ENCODE data around the gene SREK1. TPM values are rescaled to one million over a fixed set of nuclear protein-coding genes. Genes with fewer than 3 reads are reported as not detected.

Gene SREK1
- total RNA-seq, 1 experiment from 2014 or later = 38.4 TPM

DNA sequence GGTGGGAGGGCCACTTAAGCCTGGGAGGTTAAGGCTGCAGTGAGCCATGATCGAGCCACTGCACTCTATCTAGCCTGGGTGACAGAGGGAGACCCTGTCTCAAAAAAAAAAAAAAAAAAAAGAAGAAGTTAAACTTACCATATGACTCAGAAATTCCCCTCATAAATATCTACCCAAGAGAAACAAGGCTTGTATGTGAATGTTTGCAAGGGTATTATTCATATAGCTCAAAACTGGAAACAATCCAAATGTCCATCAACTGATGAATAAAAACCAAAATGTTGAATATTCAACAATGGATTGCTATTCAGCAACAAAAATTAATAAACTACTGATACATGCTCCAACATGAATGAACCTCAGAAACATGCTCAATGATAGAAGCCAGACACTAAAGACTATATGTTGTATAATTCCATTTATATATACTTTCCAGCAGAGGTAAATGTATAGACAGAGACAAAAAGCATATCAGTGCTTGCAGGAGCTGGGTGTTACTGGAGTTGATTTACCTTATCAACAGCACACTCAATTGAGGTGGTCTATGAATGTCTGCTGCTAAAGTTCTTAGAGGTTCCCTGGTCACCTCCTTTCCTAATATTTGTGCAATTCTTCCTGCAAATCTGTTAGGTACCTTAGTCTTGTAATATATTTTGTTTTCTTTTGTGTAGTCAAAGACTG is 5.3 kb upstream of the SREK1 start (continued):
- TF ChIP-seq, protein P1, sequence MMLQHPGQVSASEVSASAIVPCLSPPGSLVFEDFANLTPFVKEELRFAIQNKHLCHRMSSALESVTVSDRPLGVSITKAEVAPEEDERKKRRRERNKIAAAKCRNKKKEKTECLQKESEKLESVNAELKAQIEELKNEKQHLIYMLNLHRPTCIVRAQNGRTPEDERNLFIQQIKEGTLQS (CRISPR knock-in tag; conservative IDR thresholded peaks at IDR 0.05) = no peak
- no peak for TF ChIP-seq FOXK1 (CRISPR knock-in tag; IDR thresholded peaks at IDR 0.05)

DNA sequence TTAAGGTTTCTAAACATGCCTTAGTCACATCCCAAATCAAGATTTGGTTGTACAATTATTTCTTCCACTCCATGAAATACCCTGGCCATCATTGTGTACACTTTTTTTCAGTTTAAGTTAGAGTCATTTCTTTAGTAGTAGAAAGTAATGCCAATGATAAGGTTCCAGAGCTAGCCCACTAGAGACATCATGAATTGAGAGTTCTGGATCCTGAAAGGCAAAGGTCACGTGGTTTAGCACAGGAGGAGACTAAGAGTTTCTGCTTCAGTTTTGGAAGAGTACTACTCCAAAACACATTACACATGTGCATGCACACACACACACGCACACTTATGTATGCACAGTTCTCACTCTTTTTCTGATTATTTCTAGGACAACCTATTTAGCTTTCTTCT is 4.8 kb upstream of the SREK1 start:
- TF ChIP-seq, protein P2, sequence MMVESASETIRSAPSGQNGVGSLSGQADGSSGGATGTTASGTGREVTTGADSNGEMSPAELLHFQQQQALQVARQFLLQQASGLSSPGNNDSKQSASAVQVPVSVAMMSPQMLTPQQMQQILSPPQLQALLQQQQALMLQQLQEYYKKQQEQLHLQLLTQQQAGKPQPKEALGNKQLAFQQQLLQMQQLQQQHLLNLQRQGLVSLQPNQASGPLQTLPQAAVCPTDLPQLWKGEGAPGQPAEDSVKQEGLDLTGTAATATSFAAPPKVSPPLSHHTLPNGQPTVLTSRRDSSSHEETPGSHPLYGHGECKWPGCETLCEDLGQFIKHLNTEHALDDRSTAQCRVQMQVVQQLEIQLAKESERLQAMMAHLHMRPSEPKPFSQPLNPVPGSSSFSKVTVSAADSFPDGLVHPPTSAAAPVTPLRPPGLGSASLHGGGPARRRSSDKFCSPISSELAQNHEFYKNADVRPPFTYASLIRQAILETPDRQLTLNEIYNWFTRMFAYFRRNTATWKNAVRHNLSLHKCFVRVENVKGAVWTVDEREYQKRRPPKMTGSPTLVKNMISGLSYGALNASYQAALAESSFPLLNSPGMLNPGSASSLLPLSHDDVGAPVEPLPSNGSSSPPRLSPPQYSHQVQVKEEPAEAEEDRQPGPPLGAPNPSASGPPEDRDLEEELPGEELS (CRISPR knock-in tag; IDR thresholded peaks at IDR 0.05) = no peak
- TF ChIP-seq, protein P3, sequence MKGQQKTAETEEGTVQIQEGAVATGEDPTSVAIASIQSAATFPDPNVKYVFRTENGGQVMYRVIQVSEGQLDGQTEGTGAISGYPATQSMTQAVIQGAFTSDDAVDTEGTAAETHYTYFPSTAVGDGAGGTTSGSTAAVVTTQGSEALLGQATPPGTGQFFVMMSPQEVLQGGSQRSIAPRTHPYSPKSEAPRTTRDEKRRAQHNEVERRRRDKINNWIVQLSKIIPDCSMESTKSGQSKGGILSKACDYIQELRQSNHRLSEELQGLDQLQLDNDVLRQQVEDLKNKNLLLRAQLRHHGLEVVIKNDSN (CRISPR knock-in tag; IDR thresholded peaks at IDR 0.05) = no peak
- no peak for TF ChIP-seq SOX15 (CRISPR knock-in tag; IDR thresholded peaks at IDR 0.05)
- TF ChIP-seq, protein P4, sequence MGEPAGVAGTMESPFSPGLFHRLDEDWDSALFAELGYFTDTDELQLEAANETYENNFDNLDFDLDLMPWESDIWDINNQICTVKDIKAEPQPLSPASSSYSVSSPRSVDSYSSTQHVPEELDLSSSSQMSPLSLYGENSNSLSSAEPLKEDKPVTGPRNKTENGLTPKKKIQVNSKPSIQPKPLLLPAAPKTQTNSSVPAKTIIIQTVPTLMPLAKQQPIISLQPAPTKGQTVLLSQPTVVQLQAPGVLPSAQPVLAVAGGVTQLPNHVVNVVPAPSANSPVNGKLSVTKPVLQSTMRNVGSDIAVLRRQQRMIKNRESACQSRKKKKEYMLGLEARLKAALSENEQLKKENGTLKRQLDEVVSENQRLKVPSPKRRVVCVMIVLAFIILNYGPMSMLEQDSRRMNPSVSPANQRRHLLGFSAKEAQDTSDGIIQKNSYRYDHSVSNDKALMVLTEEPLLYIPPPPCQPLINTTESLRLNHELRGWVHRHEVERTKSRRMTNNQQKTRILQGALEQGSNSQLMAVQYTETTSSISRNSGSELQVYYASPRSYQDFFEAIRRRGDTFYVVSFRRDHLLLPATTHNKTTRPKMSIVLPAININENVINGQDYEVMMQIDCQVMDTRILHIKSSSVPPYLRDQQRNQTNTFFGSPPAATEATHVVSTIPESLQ (CRISPR knock-in tag; IDR thresholded peaks at IDR 0.05) = no peak
- TF ChIP-seq ZNF263 (CRISPR knock-in tag; IDR thresholded peaks at IDR 0.05; ENCODE audit: low read depth) = no peak
- no peak for TF ChIP-seq ZNF219 (CRISPR knock-in tag; IDR thresholded peaks at IDR 0.05; ENCODE audit: borderline replicate concordance)
- TF ChIP-seq, protein P5, sequence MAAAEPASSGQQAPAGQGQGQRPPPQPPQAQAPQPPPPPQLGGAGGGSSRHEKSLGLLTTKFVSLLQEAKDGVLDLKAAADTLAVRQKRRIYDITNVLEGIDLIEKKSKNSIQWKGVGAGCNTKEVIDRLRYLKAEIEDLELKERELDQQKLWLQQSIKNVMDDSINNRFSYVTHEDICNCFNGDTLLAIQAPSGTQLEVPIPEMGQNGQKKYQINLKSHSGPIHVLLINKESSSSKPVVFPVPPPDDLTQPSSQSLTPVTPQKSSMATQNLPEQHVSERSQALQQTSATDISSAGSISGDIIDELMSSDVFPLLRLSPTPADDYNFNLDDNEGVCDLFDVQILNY (CRISPR knock-in tag; IDR thresholded peaks at IDR 0.05) = no peak
- TF ChIP-seq NFYB (CRISPR knock-in tag; conservative IDR thresholded peaks at IDR 0.05; ENCODE audit: low read depth) = no peak
- no peak for TF ChIP-seq NFE2L1 (CRISPR knock-in tag; IDR thresholded peaks at IDR 0.05)
- CTCF ChIA-PET = no interaction called here
- H3K4me1 Mint-ChIP-seq = peaks cover 7% of the 10 kb centered on the region; the same call in 1 of the 2 replicates
- no peak overlapping the region for H3K4me3 Mint-ChIP-seq
- no peaks in the 10 kb centered on the region; the same call in 1 of the 2 replicates for H3K27me3 Mint-ChIP-seq (ENCODE audit: low read depth)
- DNase-seq (ENCODE audit: low spot score) (no peak), ATAC-seq (no peak)
- no peaks in the 10 kb centered on the region for H3K9me3 Mint-ChIP-seq
- POLR2A ChIA-PET = no interaction called here
- H3K27ac Mint-ChIP-seq = no peak overlapping the region
- H3K36me3 Mint-ChIP-seq = no peaks in the 10 kb centered on the region

DNA sequence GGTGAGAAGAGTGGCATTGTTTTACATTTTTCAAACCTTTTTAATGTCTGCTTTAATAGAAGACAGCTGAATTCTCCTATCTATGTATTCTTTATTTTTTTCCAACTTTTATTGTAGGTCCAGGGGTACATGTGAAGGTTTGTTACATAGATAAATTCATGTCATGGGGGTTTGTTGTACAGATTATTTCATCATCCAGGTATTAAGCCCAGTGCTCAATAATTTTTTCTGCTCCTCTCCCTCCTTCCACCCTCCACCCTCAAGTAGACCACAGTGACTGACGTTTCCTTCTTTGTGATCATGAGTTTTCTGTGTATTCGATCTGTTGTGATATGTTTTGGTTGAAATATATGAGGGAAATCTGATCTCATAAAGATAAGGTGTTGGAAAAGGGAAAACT is 1.7 kb upstream of the SREK1 start:
- ChIA-PET POLR2A (no interaction called here), CTCF (no interaction called here)
- no peak for TF ChIP-seq NR1H2 (CRISPR knock-in tag; IDR thresholded peaks at IDR 0.05)
- TF ChIP-seq, protein P6, sequence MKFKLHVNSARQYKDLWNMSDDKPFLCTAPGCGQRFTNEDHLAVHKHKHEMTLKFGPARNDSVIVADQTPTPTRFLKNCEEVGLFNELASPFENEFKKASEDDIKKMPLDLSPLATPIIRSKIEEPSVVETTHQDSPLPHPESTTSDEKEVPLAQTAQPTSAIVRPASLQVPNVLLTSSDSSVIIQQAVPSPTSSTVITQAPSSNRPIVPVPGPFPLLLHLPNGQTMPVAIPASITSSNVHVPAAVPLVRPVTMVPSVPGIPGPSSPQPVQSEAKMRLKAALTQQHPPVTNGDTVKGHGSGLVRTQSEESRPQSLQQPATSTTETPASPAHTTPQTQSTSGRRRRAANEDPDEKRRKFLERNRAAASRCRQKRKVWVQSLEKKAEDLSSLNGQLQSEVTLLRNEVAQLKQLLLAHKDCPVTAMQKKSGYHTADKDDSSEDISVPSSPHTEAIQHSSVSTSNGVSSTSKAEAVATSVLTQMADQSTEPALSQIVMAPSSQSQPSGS (CRISPR knock-in tag; IDR thresholded peaks at IDR 0.05; ENCODE audit: borderline replicate concordance, low read depth) = no peak
- no peak for TF ChIP-seq MYBL2 (CRISPR knock-in tag; IDR thresholded peaks at IDR 0.05)
- no peak for TF ChIP-seq ZNF671 (CRISPR knock-in tag; IDR thresholded peaks at IDR 0.05)
- TF ChIP-seq CREB1 (CRISPR knock-in tag; IDR thresholded peaks at IDR 0.05) = no peak
- TF ChIP-seq, protein P7, sequence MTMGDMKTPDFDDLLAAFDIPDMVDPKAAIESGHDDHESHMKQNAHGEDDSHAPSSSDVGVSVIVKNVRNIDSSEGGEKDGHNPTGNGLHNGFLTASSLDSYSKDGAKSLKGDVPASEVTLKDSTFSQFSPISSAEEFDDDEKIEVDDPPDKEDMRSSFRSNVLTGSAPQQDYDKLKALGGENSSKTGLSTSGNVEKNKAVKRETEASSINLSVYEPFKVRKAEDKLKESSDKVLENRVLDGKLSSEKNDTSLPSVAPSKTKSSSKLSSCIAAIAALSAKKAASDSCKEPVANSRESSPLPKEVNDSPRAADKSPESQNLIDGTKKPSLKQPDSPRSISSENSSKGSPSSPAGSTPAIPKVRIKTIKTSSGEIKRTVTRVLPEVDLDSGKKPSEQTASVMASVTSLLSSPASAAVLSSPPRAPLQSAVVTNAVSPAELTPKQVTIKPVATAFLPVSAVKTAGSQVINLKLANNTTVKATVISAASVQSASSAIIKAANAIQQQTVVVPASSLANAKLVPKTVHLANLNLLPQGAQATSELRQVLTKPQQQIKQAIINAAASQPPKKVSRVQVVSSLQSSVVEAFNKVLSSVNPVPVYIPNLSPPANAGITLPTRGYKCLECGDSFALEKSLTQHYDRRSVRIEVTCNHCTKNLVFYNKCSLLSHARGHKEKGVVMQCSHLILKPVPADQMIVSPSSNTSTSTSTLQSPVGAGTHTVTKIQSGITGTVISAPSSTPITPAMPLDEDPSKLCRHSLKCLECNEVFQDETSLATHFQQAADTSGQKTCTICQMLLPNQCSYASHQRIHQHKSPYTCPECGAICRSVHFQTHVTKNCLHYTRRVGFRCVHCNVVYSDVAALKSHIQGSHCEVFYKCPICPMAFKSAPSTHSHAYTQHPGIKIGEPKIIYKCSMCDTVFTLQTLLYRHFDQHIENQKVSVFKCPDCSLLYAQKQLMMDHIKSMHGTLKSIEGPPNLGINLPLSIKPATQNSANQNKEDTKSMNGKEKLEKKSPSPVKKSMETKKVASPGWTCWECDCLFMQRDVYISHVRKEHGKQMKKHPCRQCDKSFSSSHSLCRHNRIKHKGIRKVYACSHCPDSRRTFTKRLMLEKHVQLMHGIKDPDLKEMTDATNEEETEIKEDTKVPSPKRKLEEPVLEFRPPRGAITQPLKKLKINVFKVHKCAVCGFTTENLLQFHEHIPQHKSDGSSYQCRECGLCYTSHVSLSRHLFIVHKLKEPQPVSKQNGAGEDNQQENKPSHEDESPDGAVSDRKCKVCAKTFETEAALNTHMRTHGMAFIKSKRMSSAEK (CRISPR knock-in tag; IDR thresholded peaks at IDR 0.05; ENCODE audit: borderline replicate concordance) = no peak
- TF ChIP-seq, protein P8, sequence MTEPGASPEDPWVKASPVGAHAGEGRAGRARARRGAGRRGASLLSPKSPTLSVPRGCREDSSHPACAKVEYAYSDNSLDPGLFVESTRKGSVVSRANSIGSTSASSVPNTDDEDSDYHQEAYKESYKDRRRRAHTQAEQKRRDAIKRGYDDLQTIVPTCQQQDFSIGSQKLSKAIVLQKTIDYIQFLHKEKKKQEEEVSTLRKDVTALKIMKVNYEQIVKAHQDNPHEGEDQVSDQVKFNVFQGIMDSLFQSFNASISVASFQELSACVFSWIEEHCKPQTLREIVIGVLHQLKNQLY (CRISPR knock-in tag; IDR thresholded peaks at IDR 0.05) = no peak
- no peak for TF ChIP-seq GRHL2 (CRISPR knock-in tag; IDR thresholded peaks at IDR 0.05; ENCODE audit: insufficient replicate concordance, severe bottlenecking)
- H3K4me3 Mint-ChIP-seq = no peak overlapping the region
- no peaks in the 10 kb centered on the region for H3K9me3 Mint-ChIP-seq
- ATAC-seq (no peak), DNase-seq (ENCODE audit: low spot score) (no peak)
- H3K27ac Mint-ChIP-seq = no peak overlapping the region
- H3K4me1 Mint-ChIP-seq = peaks cover 20% of the 10 kb centered on the region
- H3K27me3 Mint-ChIP-seq (ENCODE audit: low read depth) = no peaks in the 10 kb centered on the region
- H3K36me3 Mint-ChIP-seq = no peaks in the 10 kb centered on the region
